Measurements from ENCODE around the gene KAZN. TPM values are rescaled to one million over a fixed set of nuclear protein-coding genes. Genes with fewer than 3 reads are reported as not detected.

Gene KAZN
- total and polyA plus RNA-seq, 2 of the 8 experiments (the other 6 are each of a cell fraction or from before 2014, with no cell fraction given): 3.7 to 11.8 TPM

DNA sequence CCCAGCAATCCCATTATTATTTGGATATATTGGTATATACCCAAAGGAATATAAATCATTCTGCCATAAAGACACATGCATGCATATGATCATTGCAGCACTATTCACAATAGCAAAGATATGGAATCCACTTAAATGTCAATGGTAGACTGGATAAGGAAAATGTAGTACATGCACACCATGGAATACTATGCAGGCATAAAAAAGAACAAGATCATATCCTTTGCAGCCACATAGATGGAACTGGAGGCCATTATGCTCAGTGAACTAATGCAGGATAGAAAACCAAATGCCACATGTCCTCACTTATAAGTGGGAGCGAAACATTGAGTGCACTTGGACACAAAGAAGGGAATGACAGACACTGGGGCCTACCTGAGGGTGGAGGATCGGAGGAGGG is 24.6 kb downstream of the KAZN start:
- Histone ChIP-seq H2AK5ac (ENCODE audit: low read depth, low read length) (no peak overlapping the region), H2BK15ac (ENCODE audit: low read length) (no peak overlapping the region), H3K23ac (ENCODE audit: insufficient read length) (no peak overlapping the region), H3K79me2 (ENCODE audit: control insufficient read depth in 1 of 2, insufficient read depth in 2 of 2, low read length in 2 of 2) (peaks cover 0 to 3% of the 10 kb centered on the region in 2 experiments; a peak in 1 of 4 replicates), H3K4ac (replicated peaks; ENCODE audit: insufficient read length, low read depth, low read length) (no peak overlapping the region), H2BK120ac (replicated peaks; ENCODE audit: low read depth, low read length) (no peak overlapping the region), H3K27me3 (replicated peaks in 1 of 4; ENCODE audit: control insufficient read depth in 3 of 4, extremely low read depth in 1 of 4, insufficient read depth in 3 of 4, low read length in 3 of 4) (no peaks in the 10 kb centered on the region), H4K8ac (ENCODE audit: extremely low read depth, insufficient read depth, low read length) (no peak overlapping the region), H3K4me3 (ENCODE audit: extremely low read depth in 1 of 4, insufficient read depth in 2 of 4, low read depth in 3 of 4, low read length in 4 of 4) (no peak overlapping the region), H3K23me2 (ENCODE audit: low read depth, low read length) (no peaks in the 10 kb centered on the region), H3K4me1 (replicated peaks in 1 of 4; ENCODE audit: control insufficient read depth in 3 of 4, insufficient read depth in 4 of 4, low read length in 3 of 4) (peaks cover 0 to 10% (median 4%) of the 10 kb centered on the region in 4 experiments; a peak in 5 of 7 replicates), H3K9me3 (ENCODE audit: insufficient read depth in 2 of 2, low read depth in 1 of 2, low read length in 1 of 2) (peaks cover 0 to 2% of the 10 kb centered on the region in 2 experiments; a peak in 1 of 4 replicates), H3K79me1 (ENCODE audit: low read depth, low read length) (no peaks in the 10 kb centered on the region), H2BK12ac (ENCODE audit: low read depth, low read length) (no peak overlapping the region), H3K18ac (ENCODE audit: extremely low read depth, low read length) (no peak overlapping the region), H3K56ac (replicated peaks; ENCODE audit: insufficient read length, low read depth, low read length) (no peak overlapping the region), H3K4me2 (ENCODE audit: insufficient read depth in 1 of 2, low read depth in 2 of 2, low read length in 2 of 2) (no peak overlapping the region), H2BK5ac (ENCODE audit: low read depth, low read length) (no peak overlapping the region), H4K91ac (replicated peaks; ENCODE audit: insufficient read length, low read length) (no peak overlapping the region), H3K14ac (ENCODE audit: insufficient read length) (no peak overlapping the region), H2BK20ac (ENCODE audit: low read length) (no peak overlapping the region), H4K5ac (ENCODE audit: insufficient read length, low read depth, low read length) (no peak overlapping the region), H3K9ac (replicated peaks in 1 of 4; ENCODE audit: extremely low read depth in 1 of 4, low read depth in 3 of 4, low read length in 3 of 4) (no peak overlapping the region), H4K20me1 (replicated peaks in 1 of 2; ENCODE audit: control insufficient read depth in 1 of 2, insufficient read depth in 2 of 2, low read length in 2 of 2) (no peaks in the 10 kb centered on the region), H3K36me3 (ENCODE audit: control insufficient read depth in 2 of 4, insufficient read depth in 4 of 4, low read length in 3 of 4) (no peaks in the 10 kb centered on the region), H3K27ac (ENCODE audit: low read depth, low read length) (no peak overlapping the region), H2AFZ (ENCODE audit: low read length) (no peak overlapping the region)
- TF ChIP-seq SIN3A (conservative IDR thresholded peaks at IDR 0.05 in 1 of 2, IDR thresholded peaks at IDR 0.05 in 1 of 2; ENCODE audit: low read depth in 1 of 2, low read length in 2 of 2) (no peak), JUN (IDR thresholded peaks at IDR 0.05; ENCODE audit: low read depth, low read length) (no peak)
- ChIA-PET CTCF (ENCODE audit: partially characterized antibody) (no interaction called here), POLR2A (ENCODE audit: partially characterized antibody) (interaction anchor here (0.7 kb wide), 1 partner anchor 10 kb away, joined by 3 read pairs; no protein-coding TSS in a partner anchor)
- DNase-seq (ENCODE audit: low read depth in 1 of 2, low spot score in 2 of 2) (no peak), FAIRE-seq (no peak)
- WGBS, 2 experiments (ENCODE audit: extremely low coverage in 1 of 2, insufficient coverage in 1 of 2, insufficient read length in 1 of 2, insufficient replicate concordance in 2 of 2, low coverage in 1 of 2, low lambda C conversion rate in 2 of 2, missing lambda C conversion rate in 1 of 2): 97% methylated on average over 2 of the region's 2 CpGs; no CpG with 5 or more reads in 1 of the 2 experiments
